ENCODE measurements around the gene UBE4B.
A peak's percentile ranks its signal among the peaks of the same experiment; 100 is the strongest.

UBE4B gene

DNA sequence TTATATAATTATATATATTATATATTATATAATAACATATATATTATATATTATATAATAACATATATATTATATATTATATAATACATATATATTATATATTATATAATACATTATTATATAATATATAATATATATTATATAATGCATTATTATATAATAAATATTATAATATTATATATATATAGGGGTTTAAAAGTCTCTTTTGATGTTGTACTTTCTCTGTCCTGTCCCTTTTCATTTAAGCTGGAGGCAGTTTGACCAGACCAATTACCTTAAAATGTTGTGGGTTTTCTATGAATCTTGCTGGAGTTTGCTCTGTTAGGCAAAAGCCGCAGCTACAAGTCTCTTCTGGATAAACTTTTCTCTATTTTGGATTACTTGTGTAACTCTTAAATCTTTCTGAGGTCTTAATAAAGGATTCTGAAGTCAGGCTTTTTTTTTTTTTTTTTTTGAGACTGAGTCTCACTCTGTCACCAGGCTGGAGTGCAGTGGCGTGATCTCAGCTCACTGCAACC lies 155.4 kb downstream of the UBE4B start:
- DNase-seq: peak in 2 of 3 donors; percentile 43 to 59
- Histone ChIP-seq H3K36me3 (ENCODE audit: control insufficient read depth in 4 of 4, insufficient read depth in 4 of 4, low read length in 3 of 4) (no peaks in the 10 kb centered on the region), H3K4me1 (ENCODE audit: control extremely low read depth in 1 of 4, control insufficient read depth in 4 of 4, insufficient read depth in 4 of 4, low read length in 3 of 4) (no peaks in the 10 kb centered on the region), H3K9me3 (ENCODE audit: control extremely low read depth in 1 of 5, control insufficient read depth in 4 of 5, insufficient read depth in 2 of 5, low read depth in 1 of 5, low read length in 4 of 5) (no peaks in the 10 kb centered on the region), H3K27me3 (replicated peaks in 2 of 5; ENCODE audit: control insufficient read depth in 4 of 5, insufficient read depth in 5 of 5, low read length in 4 of 5) (no peaks in the 10 kb centered on the region), H3K4me3 (ENCODE audit: control insufficient read depth in 1 of 7, extremely low read depth in 1 of 7, insufficient read depth in 4 of 7, low read depth in 2 of 7, low read length in 6 of 7) (no peak overlapping the region), H3K27ac (ENCODE audit: insufficient read depth in 1 of 2, low read depth in 1 of 2, low read length in 2 of 2, poor library complexity in 1 of 2, severe bottlenecking in 2 of 2) (no peak overlapping the region)
- ChIA-PET CTCF (no interaction called here), POLR2A (no interaction called here)
- WGBS (ENCODE audit: insufficient coverage): 100% methylated on average over 1 of the region's 2 CpGs

DNA sequence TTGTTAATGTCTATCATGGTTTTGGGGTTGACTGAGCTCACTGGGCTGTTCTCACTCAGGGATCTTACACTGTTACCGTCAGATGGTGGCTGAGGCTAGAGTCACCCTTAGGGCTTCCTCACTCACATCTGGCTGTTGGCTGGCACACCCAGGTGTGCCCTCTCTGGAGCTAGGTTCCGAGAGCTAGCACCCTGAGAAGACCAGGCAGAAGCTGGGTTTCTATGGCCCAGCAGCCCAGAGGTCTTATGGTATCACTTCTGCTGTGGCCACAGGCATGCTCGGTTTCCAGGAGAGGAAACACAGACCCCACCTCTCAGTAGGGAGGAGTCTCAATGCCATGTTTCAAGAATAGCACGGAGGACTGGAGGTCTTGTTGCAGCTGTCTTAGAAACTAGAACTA lies 156.9 kb downstream of the UBE4B start:
- Histone ChIP-seq H3K27me3 (replicated peaks in 2 of 5; ENCODE audit: control insufficient read depth in 4 of 5, insufficient read depth in 5 of 5, low read length in 4 of 5) (no peaks in the 10 kb centered on the region), H3K36me3 (ENCODE audit: control insufficient read depth in 4 of 4, insufficient read depth in 4 of 4, low read length in 3 of 4) (no peaks in the 10 kb centered on the region), H3K4me1 (ENCODE audit: control extremely low read depth in 1 of 4, control insufficient read depth in 4 of 4, insufficient read depth in 4 of 4, low read length in 3 of 4) (no peaks in the 10 kb centered on the region), H3K4me3 (ENCODE audit: control insufficient read depth in 1 of 7, extremely low read depth in 1 of 7, insufficient read depth in 4 of 7, low read depth in 2 of 7, low read length in 6 of 7) (no peak overlapping the region), H3K27ac (ENCODE audit: insufficient read depth in 1 of 2, low read depth in 1 of 2, low read length in 2 of 2, poor library complexity in 1 of 2, severe bottlenecking in 2 of 2) (no peak overlapping the region), H3K9me3 (ENCODE audit: control extremely low read depth in 1 of 5, control insufficient read depth in 4 of 5, insufficient read depth in 2 of 5, low read depth in 1 of 5, low read length in 4 of 5) (no peaks in the 10 kb centered on the region)
- ChIA-PET POLR2A (no interaction called here), CTCF (interaction anchor here (1.3 kb wide), 1 partner anchor 20 kb away, joined by 8 read pairs; the partner anchor contains the start of gene KIF1B)
- peak in 1 of 3 donors; percentile 15 for DNase-seq
- 70% methylated on average over 4 of the region's 4 CpGs for WGBS (ENCODE audit: insufficient coverage)

GRCh38 chr1:10192263-10192662 lies 159.5 kb downstream of the UBE4B start:
- Histone ChIP-seq H3K27ac (ENCODE audit: insufficient read depth in 1 of 2, low read depth in 1 of 2, low read length in 2 of 2, poor library complexity in 1 of 2, severe bottlenecking in 2 of 2) (no peak overlapping the region), H3K4me1 (ENCODE audit: control extremely low read depth in 1 of 4, control insufficient read depth in 4 of 4, insufficient read depth in 4 of 4, low read length in 3 of 4) (no peaks in the 10 kb centered on the region), H3K9me3 (ENCODE audit: control extremely low read depth in 1 of 5, control insufficient read depth in 4 of 5, insufficient read depth in 2 of 5, low read depth in 1 of 5, low read length in 4 of 5) (no peaks in the 10 kb centered on the region), H3K27me3 (replicated peaks in 2 of 5; ENCODE audit: control insufficient read depth in 4 of 5, insufficient read depth in 5 of 5, low read length in 4 of 5) (no peaks in the 10 kb centered on the region), H3K4me3 (ENCODE audit: control insufficient read depth in 1 of 7, extremely low read depth in 1 of 7, insufficient read depth in 4 of 7, low read depth in 2 of 7, low read length in 6 of 7) (no peak overlapping the region), H3K36me3 (ENCODE audit: control insufficient read depth in 4 of 4, insufficient read depth in 4 of 4, low read length in 3 of 4) (no peaks in the 10 kb centered on the region)
- ChIA-PET POLR2A (no interaction called here), CTCF (interaction anchor here (0.9 kb wide), 1 partner anchor 381 kb away, joined by 3 read pairs; no protein-coding TSS in a partner anchor)
- 100% methylated on average over 1 of the region's 5 CpGs for WGBS (ENCODE audit: insufficient coverage)
- DNase-seq: no peak

DNA sequence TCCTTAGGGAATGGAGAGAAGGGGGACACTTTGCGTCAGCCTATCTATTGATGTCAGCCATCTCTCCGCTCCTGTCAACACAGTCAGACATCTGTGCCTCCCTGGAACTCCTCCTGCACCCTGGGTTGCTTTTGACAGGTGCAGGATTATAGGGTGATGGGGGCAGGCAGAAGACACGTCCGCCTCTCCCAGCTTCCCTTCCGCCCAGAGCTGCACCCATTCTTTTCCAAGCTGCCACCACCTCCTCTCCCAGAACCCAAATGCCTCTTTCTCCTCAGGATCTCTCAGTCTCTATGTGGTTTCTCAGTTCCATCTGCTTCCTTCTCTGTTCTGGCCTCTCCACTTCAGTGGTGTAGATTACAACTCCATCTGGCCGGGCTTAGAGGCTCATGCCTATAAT lies 160.5 kb downstream of the UBE4B start:
- Histone ChIP-seq H3K27ac (ENCODE audit: insufficient read depth in 1 of 2, low read depth in 1 of 2, low read length in 2 of 2, poor library complexity in 1 of 2, severe bottlenecking in 2 of 2) (no peak overlapping the region), H3K36me3 (ENCODE audit: control insufficient read depth in 4 of 4, insufficient read depth in 4 of 4, low read length in 3 of 4) (no peaks in the 10 kb centered on the region), H3K4me1 (ENCODE audit: control extremely low read depth in 1 of 4, control insufficient read depth in 4 of 4, insufficient read depth in 4 of 4, low read length in 3 of 4) (peaks cover 0 to 2% (median 0%) of the 10 kb centered on the region in 4 experiments), H3K9me3 (ENCODE audit: control extremely low read depth in 1 of 5, control insufficient read depth in 4 of 5, insufficient read depth in 2 of 5, low read depth in 1 of 5, low read length in 4 of 5) (no peaks in the 10 kb centered on the region), H3K27me3 (replicated peaks in 2 of 5; ENCODE audit: control insufficient read depth in 4 of 5, insufficient read depth in 5 of 5, low read length in 4 of 5) (no peaks in the 10 kb centered on the region), H3K4me3 (ENCODE audit: control insufficient read depth in 1 of 7, extremely low read depth in 1 of 7, insufficient read depth in 4 of 7, low read depth in 2 of 7, low read length in 6 of 7) (no peak overlapping the region)
- CTCF ChIA-PET: no interaction called here
- 90% methylated on average over 3 of the region's 6 CpGs for WGBS (ENCODE audit: insufficient coverage)
- peak in 1 of 3 donors; percentile 11 for DNase-seq
- POLR2A ChIA-PET: no interaction called here

- ChIA-PET POLR2A (no interaction called here), CTCF (no interaction called here)
- WGBS (ENCODE audit: insufficient coverage): 96% methylated on average over 5 of the region's 6 CpGs
- H3K4me1 ChIP-seq (ENCODE audit: control extremely low read depth in 1 of 4, control insufficient read depth in 4 of 4, insufficient read depth in 4 of 4, low read length in 3 of 4): peaks cover 0 to 2% (median 0%) of the 10 kb centered on the region in 4 experiments
- H3K9me3 ChIP-seq (ENCODE audit: control extremely low read depth in 1 of 5, control insufficient read depth in 4 of 5, insufficient read depth in 2 of 5, low read depth in 1 of 5, low read length in 4 of 5): no peaks in the 10 kb centered on the region
- no peak overlapping the region for H3K4me3 ChIP-seq (ENCODE audit: control insufficient read depth in 1 of 7, extremely low read depth in 1 of 7, insufficient read depth in 4 of 7, low read depth in 2 of 7, low read length in 6 of 7)
- H3K27me3 ChIP-seq (replicated peaks in 2 of 5; ENCODE audit: control insufficient read depth in 4 of 5, insufficient read depth in 5 of 5, low read length in 4 of 5): no peaks in the 10 kb centered on the region
- no peak for DNase-seq
- H3K36me3 ChIP-seq (ENCODE audit: control insufficient read depth in 4 of 4, insufficient read depth in 4 of 4, low read length in 3 of 4): no peaks in the 10 kb centered on the region
- no peak overlapping the region for H3K27ac ChIP-seq (ENCODE audit: insufficient read depth in 1 of 2, low read depth in 1 of 2, low read length in 2 of 2, poor library complexity in 1 of 2, severe bottlenecking in 2 of 2)
Measured at GRCh38 chr1:10195570-10195969, 162.8 kb downstream of the UBE4B start.

GRCh38 chr1:10196976-10197375 lies 164.2 kb downstream of the UBE4B start:
- Histone ChIP-seq H3K9me3 (ENCODE audit: control extremely low read depth in 1 of 5, control insufficient read depth in 4 of 5, insufficient read depth in 2 of 5, low read depth in 1 of 5, low read length in 4 of 5) (no peaks in the 10 kb centered on the region), H3K4me3 (ENCODE audit: control insufficient read depth in 1 of 7, extremely low read depth in 1 of 7, insufficient read depth in 4 of 7, low read depth in 2 of 7, low read length in 6 of 7) (no peak overlapping the region), H3K27ac (ENCODE audit: insufficient read depth in 1 of 2, low read depth in 1 of 2, low read length in 2 of 2, poor library complexity in 1 of 2, severe bottlenecking in 2 of 2) (no peak overlapping the region), H3K27me3 (replicated peaks in 2 of 5; ENCODE audit: control insufficient read depth in 4 of 5, insufficient read depth in 5 of 5, low read length in 4 of 5) (no peaks in the 10 kb centered on the region), H3K4me1 (ENCODE audit: control extremely low read depth in 1 of 4, control insufficient read depth in 4 of 4, insufficient read depth in 4 of 4, low read length in 3 of 4) (peaks cover 0 to 2% (median 0%) of the 10 kb centered on the region in 4 experiments), H3K36me3 (ENCODE audit: control insufficient read depth in 4 of 4, insufficient read depth in 4 of 4, low read length in 3 of 4) (no peaks in the 10 kb centered on the region)
- no peak for DNase-seq
- WGBS (ENCODE audit: insufficient coverage): no CpG with 5 or more reads among the region's 3 CpGs
- CTCF ChIA-PET: no interaction called here
- POLR2A ChIA-PET: no interaction called here

GRCh38 chr1:10200620-10201019 lies 167.9 kb downstream of the UBE4B start:
- DNase-seq: no peak
- ChIA-PET POLR2A (no interaction called here), CTCF (interaction anchor here (1.4 kb wide), 1 partner anchor 9 kb away, joined by 7 read pairs; the partner anchor contains the start of gene KIF1B)
- Histone ChIP-seq H3K4me3 (ENCODE audit: control insufficient read depth in 1 of 7, extremely low read depth in 1 of 7, insufficient read depth in 4 of 7, low read depth in 2 of 7, low read length in 6 of 7) (no peak overlapping the region), H3K27me3 (replicated peaks in 2 of 5; ENCODE audit: control insufficient read depth in 4 of 5, insufficient read depth in 5 of 5, low read length in 4 of 5) (no peaks in the 10 kb centered on the region), H3K36me3 (ENCODE audit: control insufficient read depth in 4 of 4, insufficient read depth in 4 of 4, low read length in 3 of 4) (no peaks in the 10 kb centered on the region), H3K27ac (ENCODE audit: insufficient read depth in 1 of 2, low read depth in 1 of 2, low read length in 2 of 2, poor library complexity in 1 of 2, severe bottlenecking in 2 of 2) (no peak overlapping the region), H3K9me3 (ENCODE audit: control extremely low read depth in 1 of 5, control insufficient read depth in 4 of 5, insufficient read depth in 2 of 5, low read depth in 1 of 5, low read length in 4 of 5) (no peaks in the 10 kb centered on the region), H3K4me1 (ENCODE audit: control extremely low read depth in 1 of 4, control insufficient read depth in 4 of 4, insufficient read depth in 4 of 4, low read length in 3 of 4) (peaks cover 0 to 2% (median 0%) of the 10 kb centered on the region in 4 experiments)
- 93% methylated on average over 3 of the region's 4 CpGs for whole genome bisulfite sequencing (ENCODE audit: insufficient coverage)
